OCI-LY7 (cell line): ENCODE measurements around the gene ANGPT4. TPM values are rescaled to one million over a fixed set of nuclear protein-coding genes. Genes with fewer than 3 reads are reported as not detected.

Experiments used
- BruUV-seq: library from RNA; stranded (reverse); fragments of 400-500 nt; replicated peaks from 2 replicates; lab custom pipeline; 2021; lab: Mats Ljungman, UMichigan
- CTCF ChIA-PET: fragments of 300-600 bp; sonication (Branson Sonifier 250); formaldehyde crosslinking; loops from one replicate; lab custom pipeline; 2022; ENCODE audit warnings: antibody characterized with exemption; ENCODE audit not compliant: unreplicated experiment; lab: Charles Lee
- POLR2A ChIA-PET: fragments of 300-600 bp; sonication (Branson Sonifier 250); formaldehyde crosslinking; loops from one replicate; lab custom pipeline; 2022; ENCODE audit warnings: antibody characterized with exemption; lab: Charles Lee
- DNase-seq: peaks from one replicate; pipeline ENCODE4 v3.0.0-alpha.2; 2015; ENCODE audit warnings: low spot score
- H2AFZ ChIP-seq: fragments of 200-600 bp; sonication (generic), shearing (Covaris generic); 2 replicates; pipeline ENCODE4 v1.6.1; 2014; ENCODE audit warnings: mild to moderate bottlenecking, antibody characterized with exemption, low read length, moderate library complexity
- H3K27ac ChIP-seq: fragments of 200-600 bp; sonication (generic); 2 replicates; pipeline ENCODE4 v1.5.1; 2014; ENCODE audit warnings: mixed run types, low read depth, mild to moderate bottlenecking, moderate library complexity, low read length, inconsistent platforms; ENCODE audit not compliant: poor library complexity, severe bottlenecking
- H3K36me3 ChIP-seq: fragments of 200-600 bp; sonication (generic); 2 replicates; pipeline ENCODE4 v1.6.1; 2014; ENCODE audit warnings: mild to moderate bottlenecking, antibody characterized with exemption, low read length, moderate library complexity, mixed read lengths; ENCODE audit not compliant: insufficient read depth
- H3K4me1 ChIP-seq: fragments of 200-600 bp; sonication (generic); 2 replicates; pipeline ENCODE4 v1.5.1; 2014; ENCODE audit warnings: mild to moderate bottlenecking, low read length; ENCODE audit not compliant: insufficient read depth, poor library complexity, severe bottlenecking
- H3K4me2 ChIP-seq: fragments of 200-600 bp; sonication (generic); 2 replicates; pipeline ENCODE4 v1.6.1; 2014; ENCODE audit warnings: mild to moderate bottlenecking, low read length
- H3K4me3 ChIP-seq: fragments of 200-600 bp; sonication (generic); 2 replicates; pipeline ENCODE4 v1.5.1; 2014; ENCODE audit warnings: mild to moderate bottlenecking, low read depth, low read length; ENCODE audit not compliant: poor library complexity, severe bottlenecking
- H3K79me2 ChIP-seq: fragments of 200-600 bp; sonication (generic); 2 replicates; pipeline ENCODE4 v1.6.1; 2016; ENCODE audit warnings: low read depth, mild to moderate bottlenecking, low read length, moderate library complexity, mixed read lengths; ENCODE audit not compliant: insufficient read depth
- H3K9me2 ChIP-seq: fragments of 200-600 bp; sonication (generic); 2 replicates; pipeline ENCODE4 v1.6.1; 2016; ENCODE audit warnings: mild to moderate bottlenecking, low read length, mixed read lengths; ENCODE audit not compliant: insufficient read depth
- H3K9me3 ChIP-seq: fragments of 200-600 bp; sonication (generic); 2 replicates; pipeline ENCODE4 v1.6.1; 2014; ENCODE audit warnings: mild to moderate bottlenecking, mixed run types, low read length, mixed read lengths
- H4K20me1 ChIP-seq: fragments of 200-600 bp; sonication (generic); 2 replicates; pipeline ENCODE4 v1.6.1; 2014; ENCODE audit warnings: mild to moderate bottlenecking, antibody characterized with exemption, low read length, moderate library complexity, mixed read lengths; ENCODE audit not compliant: insufficient read depth
- CTCF ChIP-seq: fragments of 200-600 bp; sonication (generic); conservative IDR thresholded peaks from 2 replicates; pipeline ENCODE4 v1.5.1; 2014; ENCODE audit warnings: mild to moderate bottlenecking, antibody characterized with exemption, low read length, moderate library complexity, mixed read lengths
- EZH2phosphoT487 ChIP-seq: fragments of 200-600 bp; sonication (generic); IDR thresholded peaks from 2 replicates; pipeline ENCODE4 v1.6.1; 2018; ENCODE audit warnings: low read depth, borderline replicate concordance, mild to moderate bottlenecking, mixed run types, antibody characterized with exemption, low read length, moderate library complexity, mixed read lengths
- intact Hi-C: fragments of 100-400 bp; cut with micrococcal nuclease; formaldehyde crosslinking; loops from one replicate; pipeline ENCODE4 v1.10.0; 2022; ENCODE audit not compliant: unreplicated experiment
- total RNA-seq, 2 experiments: library from RNA; depleted of rRNA in 1 of 2; stranded (reverse); fragments of >200 nt in 1 of 2; shearing (Covaris generic) in 1 of 2; gene quantifications; 2 replicates each; pipeline ENCODE4 v1.2.3, GENCODE V29; 2014 to 2022

The ANGPT4 gene
- total RNA-seq, 2 experiments from 2014 or later: not detected

- no peak overlapping the region for H3K27ac ChIP-seq
- intact Hi-C loops: no loop called here
- TF ChIP-seq CTCF: no peak
- TF ChIP-seq EZH2phosphoT487: no peak
- H3K4me2 ChIP-seq: no peak overlapping the region
- H3K9me2 ChIP-seq: no peaks in the 10 kb centered on the region
- no peak overlapping the region for H3K4me3 ChIP-seq
- ChIA-PET CTCF (no interaction called here), POLR2A (interaction anchor here (0.6 kb wide), 1 partner anchor 44 kb away, joined by 3 read pairs; no protein-coding TSS in a partner anchor)
- H3K9me3 ChIP-seq: no peaks in the 10 kb centered on the region
- no peaks in the 10 kb centered on the region for H3K4me1 ChIP-seq
- BruUV-seq: no TSS peak
- no peaks in the 10 kb centered on the region for H3K36me3 ChIP-seq
- H3K79me2 ChIP-seq: no peaks in the 10 kb centered on the region
- no peak for DNase-seq
- no peaks in the 10 kb centered on the region for H4K20me1 ChIP-seq
- no peak overlapping the region for H2AFZ ChIP-seq
Observed at GRCh38 chr20:945841-946240, 29.7 kb upstream of the ANGPT4 start.

GRCh38 chr20:944774-945410 lies 28.8 kb upstream of the ANGPT4 start:
- Histone ChIP-seq H3K4me1 (no peaks in the 10 kb centered on the region), H3K9me3 (no peaks in the 10 kb centered on the region), H3K27ac (no peak overlapping the region), H3K79me2 (no peaks in the 10 kb centered on the region), H3K4me2 (no peak overlapping the region), H4K20me1 (no peaks in the 10 kb centered on the region), H3K4me3 (no peak overlapping the region), H2AFZ (no peak overlapping the region), H3K9me2 (no peaks in the 10 kb centered on the region), H3K36me3 (no peaks in the 10 kb centered on the region)
- ChIA-PET CTCF (no interaction called here), POLR2A (no interaction called here)
- BruUV-seq: no TSS peak
- no peak for DNase-seq
- TF ChIP-seq EZH2phosphoT487 (no peak), CTCF (no peak)
- intact Hi-C loops: no loop called here

- DNase-seq: no peak
- no TSS peak for BruUV-seq
- CTCF ChIA-PET: no interaction called here
Observed at GRCh38 chr20:944148-944547, 28.0 kb upstream of the ANGPT4 start.

More at GRCh38 chr20:944148-944547, 28.0 kb upstream of the ANGPT4 start:
- TF ChIP-seq CTCF: no peak
- no peak for TF ChIP-seq EZH2phosphoT487
- no peaks in the 10 kb centered on the region for H3K4me1 ChIP-seq
- H3K79me2 ChIP-seq: no peaks in the 10 kb centered on the region
- no peaks in the 10 kb centered on the region for H4K20me1 ChIP-seq
- no peaks in the 10 kb centered on the region for H3K36me3 ChIP-seq
- POLR2A ChIA-PET: no interaction called here
- H3K4me3 ChIP-seq: no peak overlapping the region
- H3K9me3 ChIP-seq: no peaks in the 10 kb centered on the region
- no peaks in the 10 kb centered on the region for H3K9me2 ChIP-seq
- no peak overlapping the region for H3K4me2 ChIP-seq
- no peak overlapping the region for H2AFZ ChIP-seq
- intact Hi-C loops: no loop called here
- H3K27ac ChIP-seq: no peak overlapping the region
